Fibroblast of lung (primary cell): ENCODE measurements around the gene RAB3A. TPM values are rescaled to one million over a fixed set of nuclear protein-coding genes. Genes with fewer than 3 reads are reported as not detected.

Experiments used
- DNase-seq, 2 donors: peaks; one replicate each; pipeline versions ENCODE4 v3.0.0 to v3.0.0-alpha.2; 2010; ENCODE audit warnings: low read depth in 2 of 2
- H2AFZ ChIP-seq: 2 replicates; pipeline ENCODE4 v1.5.1; 2012; ENCODE audit warnings: low read length, control low read depth, inconsistent platforms
- H3K27ac ChIP-seq: 2 replicates; pipeline ENCODE4 v1.5.1; 2011; ENCODE audit warnings: low read length, control low read depth; ENCODE audit not compliant: insufficient read depth
- H3K27me3 ChIP-seq: 2 replicates; pipeline ENCODE4 v1.5.1; 2011; ENCODE audit warnings: mild to moderate bottlenecking, low read length; ENCODE audit not compliant: control insufficient read depth, insufficient read depth
- H3K36me3 ChIP-seq: 2 replicates; pipeline ENCODE4 v1.5.1; 2011; ENCODE audit warnings: low read length; ENCODE audit not compliant: control insufficient read depth, insufficient read depth
- H3K4me1 ChIP-seq: 2 replicates; pipeline ENCODE4 v1.5.1; 2011; ENCODE audit warnings: low read length; ENCODE audit not compliant: control insufficient read depth, insufficient read depth; ENCODE audit errors: extremely low read depth
- H3K4me2 ChIP-seq: 2 replicates; pipeline ENCODE4 v1.5.1; 2011; ENCODE audit warnings: low read length, control low read depth; ENCODE audit not compliant: insufficient read depth; ENCODE audit errors: extremely low read depth
- H3K4me3 ChIP-seq, 4 experiments: fragments of 200-600 bp in 1 of 4; sonication (generic) in 1 of 4; replicated peaks in 1 of 4; 2 replicates each; pipeline ENCODE4 v1.5.1; 2011 to 2016; ENCODE audit warnings: low read length in 4 of 4, low read depth in 3 of 4, mild to moderate bottlenecking in 3 of 4, control low read depth in 2 of 4, inconsistent platforms in 1 of 4, mixed read lengths in 1 of 4; ENCODE audit not compliant: insufficient read depth in 1 of 4; ENCODE audit errors: control extremely low read depth in 1 of 4
- H3K79me2 ChIP-seq: 2 replicates; pipeline ENCODE4 v1.5.1; 2012; ENCODE audit warnings: mild to moderate bottlenecking, low read length, inconsistent platforms; ENCODE audit not compliant: control insufficient read depth, insufficient read depth
- H3K9ac ChIP-seq: 2 replicates; pipeline ENCODE4 v1.5.1; 2011; ENCODE audit warnings: mild to moderate bottlenecking, low read length, control low read depth; ENCODE audit not compliant: insufficient read depth
- H3K9me3 ChIP-seq: 2 replicates; pipeline ENCODE4 v1.5.1; 2012; ENCODE audit warnings: low read depth, low read length; ENCODE audit not compliant: control insufficient read depth, insufficient read depth
- H4K20me1 ChIP-seq: 2 replicates; pipeline ENCODE4 v1.5.1; 2011; ENCODE audit warnings: low read length; ENCODE audit not compliant: control insufficient read depth, insufficient read depth; ENCODE audit errors: extremely low read depth
- CTCF ChIP-seq, 2 donors: IDR thresholded peaks in 1 of 2; conservative IDR thresholded peaks in 1 of 2; 1 replicate in 1 of 2; 2 replicates in 1 of 2; pipeline ENCODE4 v1.5.1; 2011 to 2012; ENCODE audit warnings: low read length in 2 of 2, control low read depth in 1 of 2, inconsistent platforms in 1 of 2, low read depth in 1 of 2, mild to moderate bottlenecking in 1 of 2
- EZH2 ChIP-seq: IDR thresholded peaks from 2 replicates; pipeline ENCODE4 v1.5.1; 2012; ENCODE audit warnings: low read length, control low read depth, mild to moderate bottlenecking; ENCODE audit errors: missing control alignments
- polyA plus RNA-seq, 2 donors: library from polyadenylated mRNA; depleted of rRNA in 1 of 2; stranded (reverse) in 1 of 2; unstranded in 1 of 2; fragments of >200 nt; gene quantifications; 2 replicates each; pipeline ENCODE4 v1.2.1, GENCODE V29; 2011 to 2012; ENCODE audit warnings: missing spikeins in 1 of 2
- total RNA-seq: library from RNA; depleted of rRNA; stranded (reverse); fragments of >200 nt; gene quantifications from 2 replicates; pipeline ENCODE4 v1.2.1, GENCODE V29; 2014

The RAB3A gene
- total and polyA plus RNA-seq, 2 donors (not counting 1 experiment from before 2014, with no cell fraction given): 2.0 to 3.6 TPM

GRCh38 chr19:18202397-18202777 is 1.5 kb downstream of the RAB3A start:
- peaks cover 14% of the 10 kb centered on the region for H3K79me2 ChIP-seq
- TF ChIP-seq CTCF (conservative IDR thresholded peaks at IDR 0.05 in 1 of 2, IDR thresholded peaks at IDR 0.05 in 1 of 2; ENCODE audit: low read depth in 1 of 2, low read length in 2 of 2) (no peak), EZH2 (no peak)
- no peak overlapping the region for H2AFZ ChIP-seq
- peaks cover 21% of the 10 kb centered on the region for H3K4me1 ChIP-seq
- H3K9ac ChIP-seq: no peak overlapping the region
- no peaks in the 10 kb centered on the region for H3K9me3 ChIP-seq
- no peak for DNase-seq
- no peak overlapping the region for H3K27ac ChIP-seq
- H4K20me1 ChIP-seq: no peaks in the 10 kb centered on the region
- no peaks in the 10 kb centered on the region for H3K27me3 ChIP-seq
- peaks cover 13% of the 10 kb centered on the region for H3K36me3 ChIP-seq
- H3K4me3 ChIP-seq: no peak overlapping the region
- H3K4me2 ChIP-seq: peak overlapping the region; percentile 96

GRCh38 chr19:18198374-18198773 is 5.5 kb downstream of the RAB3A start:
- TF ChIP-seq EZH2: no peak
- peaks cover 3% of the 10 kb centered on the region for H3K4me1 ChIP-seq
- H3K36me3 ChIP-seq: peaks cover 14% of the 10 kb centered on the region
- no peak for DNase-seq
- no peak overlapping the region for H3K4me2 ChIP-seq
- H3K9ac ChIP-seq: no peak overlapping the region
- peaks cover 10% of the 10 kb centered on the region for H3K79me2 ChIP-seq
- no peaks in the 10 kb centered on the region for H3K9me3 ChIP-seq
- no peaks in the 10 kb centered on the region for H4K20me1 ChIP-seq
- H3K4me3 ChIP-seq: no peak overlapping the region
- no peaks in the 10 kb centered on the region for H3K27me3 ChIP-seq
- no peak overlapping the region for H2AFZ ChIP-seq
- H3K27ac ChIP-seq: no peak overlapping the region

DNA sequence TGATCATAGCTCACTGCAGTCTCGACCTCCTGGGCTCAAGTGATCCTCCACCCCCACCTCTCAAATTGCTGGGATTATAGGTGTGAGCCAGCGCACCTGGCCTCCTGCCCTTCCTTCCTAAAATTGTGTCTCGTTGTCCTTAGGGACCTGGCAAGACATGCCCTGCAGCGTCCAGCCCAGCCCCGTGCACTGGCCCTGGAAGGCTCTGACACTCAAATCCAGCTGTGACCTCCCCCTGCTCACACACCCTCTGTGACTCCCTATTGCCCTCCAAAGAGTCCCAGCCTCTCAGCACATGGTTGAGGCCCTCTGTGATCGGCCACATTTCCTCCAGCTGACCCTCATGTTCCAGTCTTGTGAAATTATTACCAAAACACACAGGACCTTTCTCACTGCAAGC is 5.9 kb downstream of the RAB3A start:
- no peak for DNase-seq
- H3K9ac ChIP-seq: no peak overlapping the region
- no peak overlapping the region for H3K4me3 ChIP-seq
- peaks cover 14% of the 10 kb centered on the region for H3K36me3 ChIP-seq
- H3K79me2 ChIP-seq: peaks cover 5% of the 10 kb centered on the region
- H3K27ac ChIP-seq: no peak overlapping the region
- H3K4me2 ChIP-seq: no peak overlapping the region
- no peaks in the 10 kb centered on the region for H3K9me3 ChIP-seq
- no peaks in the 10 kb centered on the region for H4K20me1 ChIP-seq
- H3K4me1 ChIP-seq: no peaks in the 10 kb centered on the region
- no peaks in the 10 kb centered on the region for H3K27me3 ChIP-seq
- H2AFZ ChIP-seq: no peak overlapping the region
- TF ChIP-seq EZH2 (no peak), CTCF (conservative IDR thresholded peaks at IDR 0.05 in 1 of 2, IDR thresholded peaks at IDR 0.05 in 1 of 2; ENCODE audit: low read depth in 1 of 2, low read length in 2 of 2) (no peak)
